Smooth muscle cell (in vitro differentiated cells): ENCODE measurements around the gene TNS3. TPM values are rescaled to one million over a fixed set of nuclear protein-coding genes. Genes with fewer than 3 reads are reported as not detected.
A peak's percentile ranks its signal among the peaks of the same experiment; 100 is the strongest.

Experiments
- DNase-seq: peaks from one replicate; lab custom pipeline; 2025; ENCODE audit not compliant: unreplicated experiment; lab: John Stamatoyannopoulos, UW
- H2AFZ ChIP-seq: fragments of 200-600 bp; sonication (generic); 2 replicates; pipeline ENCODE4 v1.6.0; 2016; ENCODE audit warnings: antibody characterized with exemption, low read depth, mild to moderate bottlenecking
- H3F3A ChIP-seq: fragments of 200-600 bp; sonication (generic); 2 replicates; pipeline ENCODE4 v1.6.0; 2017; ENCODE audit warnings: antibody characterized with exemption, low read depth
- H3K27ac ChIP-seq: fragments of 200-600 bp; sonication (generic); 2 replicates; pipeline ENCODE4 v1.5.1; 2016; ENCODE audit warnings: low read depth, mild to moderate bottlenecking
- H3K27me3 ChIP-seq: fragments of 200-600 bp; sonication (generic); 2 replicates; pipeline ENCODE4 v1.6.1; 2016; ENCODE audit warnings: low read depth, mild to moderate bottlenecking
- H3K36me3 ChIP-seq: fragments of 200-600 bp; sonication (generic); 2 replicates; pipeline ENCODE4 v1.5.1; 2016; ENCODE audit warnings: low read depth
- H3K4me1 ChIP-seq: fragments of 200-600 bp; sonication (generic); 2 replicates; pipeline ENCODE4 v1.5.1; 2016; ENCODE audit warnings: low read depth
- H3K4me2 ChIP-seq: fragments of 200-600 bp; sonication (generic); 2 replicates; pipeline ENCODE4 v1.6.0; 2016; ENCODE audit warnings: mild to moderate bottlenecking
- H3K4me3 ChIP-seq: fragments of 200-600 bp; sonication (generic); 2 replicates; pipeline ENCODE4 v1.5.1; 2016; ENCODE audit warnings: mild to moderate bottlenecking
- H3K79me2 ChIP-seq: fragments of 200-600 bp; sonication (generic); 2 replicates; pipeline ENCODE4 v1.6.0; 2016; ENCODE audit warnings: low read depth, mild to moderate bottlenecking
- H3K9ac ChIP-seq: fragments of 200-600 bp; sonication (generic); 2 replicates; pipeline ENCODE4 v1.6.0; 2016; ENCODE audit warnings: low read depth
- H3K9me3 ChIP-seq: fragments of 200-600 bp; sonication (generic); replicated peaks from 2 replicates; pipeline ENCODE4 v1.5.1; 2016; ENCODE audit warnings: low read depth
- H4K20me1 ChIP-seq: fragments of 200-600 bp; sonication (generic); 2 replicates; pipeline ENCODE4 v1.6.0; 2016; ENCODE audit warnings: low read depth
- CTCF ChIP-seq: fragments of 200-600 bp; sonication (generic); IDR thresholded peaks from 2 replicates; pipeline ENCODE4 v1.5.1; 2017; ENCODE audit warnings: borderline replicate concordance, mild to moderate bottlenecking, antibody characterized with exemption; ENCODE audit not compliant: insufficient read depth, poor library complexity, severe bottlenecking
- WGBS: methylation state at CpG from one replicate; pipeline ENCODE4 v1.1.7; 2016; ENCODE audit warnings: low lambda C conversion rate; 5-methylcytosine and 5-hydroxymethylcytosine counted together
- polyA plus RNA-seq: library from polyadenylated mRNA; unstranded; fragments of >200 nt; fragmentation: Nextera tagmentation; extraction: Ambion mirVana; gene quantifications from 2 replicates; pipeline ENCODE4 v1.2.1, GENCODE V29; 2016
- total RNA-seq: library from RNA; depleted of rRNA; stranded (reverse); fragments of >200 nt; gene quantifications from 2 replicates; pipeline ENCODE4 v1.2.3, GENCODE V29; 2014

TNS3 gene
- total and polyA plus RNA-seq, 2 experiments from 2014 or later: 32.6 to 50.5 TPM

GRCh38 chr7:47336472-47337425, 245.2 kb downstream of the TNS3 start:
- peak overlapping the region; percentile 29 for H3K4me2 ChIP-seq
- WGBS: 54% methylated on average over 12 of the region's 12 CpGs
- no peaks in the 10 kb centered on the region for H3K27me3 ChIP-seq
- TF ChIP-seq CTCF: no peak
- H2AFZ ChIP-seq: no peak overlapping the region
- no peak for DNase-seq
- H4K20me1 ChIP-seq: peaks cover 45% of the 10 kb centered on the region
- no peak overlapping the region for H3K4me3 ChIP-seq
- H3F3A ChIP-seq: peaks cover 3% of the 10 kb centered on the region
- peak overlapping the region; percentile 72 for H3K27ac ChIP-seq
- no peaks in the 10 kb centered on the region for H3K79me2 ChIP-seq
- peaks cover 7% of the 10 kb centered on the region for H3K4me1 ChIP-seq
- H3K9ac ChIP-seq: no peak overlapping the region
- H3K9me3 ChIP-seq: no peaks in the 10 kb centered on the region
- H3K36me3 ChIP-seq: peaks cover 8% of the 10 kb centered on the region

GRCh38 chr7:47335557-47336471, 246.1 kb downstream of the TNS3 start:
- no peaks in the 10 kb centered on the region for H3K79me2 ChIP-seq
- H3K4me1 ChIP-seq: peaks cover 7% of the 10 kb centered on the region
- H2AFZ ChIP-seq: no peak overlapping the region
- peaks cover 52% of the 10 kb centered on the region for H4K20me1 ChIP-seq
- no peak for DNase-seq
- no peak overlapping the region for H3K9ac ChIP-seq
- peak overlapping the region; percentile 29 for H3K4me2 ChIP-seq
- no peak overlapping the region for H3K4me3 ChIP-seq
- peak overlapping the region; percentile 72 for H3K27ac ChIP-seq
- WGBS: 38% methylated on average over 10 of the region's 10 CpGs
- H3K36me3 ChIP-seq: peaks cover 3% of the 10 kb centered on the region
- peaks cover 3% of the 10 kb centered on the region for H3F3A ChIP-seq
- no peaks in the 10 kb centered on the region for H3K27me3 ChIP-seq
- TF ChIP-seq CTCF: no peak
- no peaks in the 10 kb centered on the region for H3K9me3 ChIP-seq

GRCh38 chr7:47335071-47335470, 246.8 kb downstream of the TNS3 start:
- no peaks in the 10 kb centered on the region for H3K27me3 ChIP-seq
- no peak for TF ChIP-seq CTCF
- no peak overlapping the region for H2AFZ ChIP-seq
- H3K36me3 ChIP-seq: no peaks in the 10 kb centered on the region
- DNase-seq: no peak
- 90% methylated on average over 6 of the region's 6 CpGs for WGBS
- H3K9ac ChIP-seq: no peak overlapping the region
- H3K4me1 ChIP-seq: peaks cover 7% of the 10 kb centered on the region
- no peaks in the 10 kb centered on the region for H3K9me3 ChIP-seq
- H3F3A ChIP-seq: peaks cover 7% of the 10 kb centered on the region
- H3K27ac ChIP-seq: no peak overlapping the region
- no peak overlapping the region for H3K4me2 ChIP-seq
- peaks cover 52% of the 10 kb centered on the region for H4K20me1 ChIP-seq
- H3K4me3 ChIP-seq: no peak overlapping the region
- H3K79me2 ChIP-seq: no peaks in the 10 kb centered on the region
